ENCODE data around the gene PLA2G4A.
A peak's percentile ranks its signal among the peaks of the same experiment; 100 is the strongest.

PLA2G4A gene

DNA sequence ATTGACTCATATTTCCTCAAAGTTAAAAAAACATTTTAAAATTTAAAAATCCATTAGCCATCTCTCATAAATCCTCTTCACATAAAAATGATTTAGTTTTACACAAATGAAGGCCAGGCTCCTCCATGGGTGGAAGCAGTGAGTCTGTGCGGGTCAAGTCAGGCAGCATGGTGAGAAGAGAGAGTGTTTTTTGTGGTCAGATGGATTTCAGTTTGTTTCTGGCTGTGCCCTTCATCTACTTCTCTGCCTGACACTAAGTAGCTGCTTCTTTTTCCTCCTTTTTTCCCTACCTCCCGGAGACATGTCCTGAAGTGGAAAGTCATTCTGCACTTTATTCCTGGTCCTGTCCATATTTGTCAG lies 10.3 kb downstream of the PLA2G4A start:
- H3K4me3 ChIP-seq (ENCODE audit: low read depth, low read length) = no peak overlapping the region
- peak; percentile 37 for DNase-seq (ENCODE audit: low read depth)
- TF ChIP-seq, protein P1, sequence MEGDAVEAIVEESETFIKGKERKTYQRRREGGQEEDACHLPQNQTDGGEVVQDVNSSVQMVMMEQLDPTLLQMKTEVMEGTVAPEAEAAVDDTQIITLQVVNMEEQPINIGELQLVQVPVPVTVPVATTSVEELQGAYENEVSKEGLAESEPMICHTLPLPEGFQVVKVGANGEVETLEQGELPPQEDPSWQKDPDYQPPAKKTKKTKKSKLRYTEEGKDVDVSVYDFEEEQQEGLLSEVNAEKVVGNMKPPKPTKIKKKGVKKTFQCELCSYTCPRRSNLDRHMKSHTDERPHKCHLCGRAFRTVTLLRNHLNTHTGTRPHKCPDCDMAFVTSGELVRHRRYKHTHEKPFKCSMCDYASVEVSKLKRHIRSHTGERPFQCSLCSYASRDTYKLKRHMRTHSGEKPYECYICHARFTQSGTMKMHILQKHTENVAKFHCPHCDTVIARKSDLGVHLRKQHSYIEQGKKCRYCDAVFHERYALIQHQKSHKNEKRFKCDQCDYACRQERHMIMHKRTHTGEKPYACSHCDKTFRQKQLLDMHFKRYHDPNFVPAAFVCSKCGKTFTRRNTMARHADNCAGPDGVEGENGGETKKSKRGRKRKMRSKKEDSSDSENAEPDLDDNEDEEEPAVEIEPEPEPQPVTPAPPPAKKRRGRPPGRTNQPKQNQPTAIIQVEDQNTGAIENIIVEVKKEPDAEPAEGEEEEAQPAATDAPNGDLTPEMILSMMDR (conservative IDR thresholded peaks at IDR 0.05; ENCODE audit: low read depth, low read length) = no peak

DNA sequence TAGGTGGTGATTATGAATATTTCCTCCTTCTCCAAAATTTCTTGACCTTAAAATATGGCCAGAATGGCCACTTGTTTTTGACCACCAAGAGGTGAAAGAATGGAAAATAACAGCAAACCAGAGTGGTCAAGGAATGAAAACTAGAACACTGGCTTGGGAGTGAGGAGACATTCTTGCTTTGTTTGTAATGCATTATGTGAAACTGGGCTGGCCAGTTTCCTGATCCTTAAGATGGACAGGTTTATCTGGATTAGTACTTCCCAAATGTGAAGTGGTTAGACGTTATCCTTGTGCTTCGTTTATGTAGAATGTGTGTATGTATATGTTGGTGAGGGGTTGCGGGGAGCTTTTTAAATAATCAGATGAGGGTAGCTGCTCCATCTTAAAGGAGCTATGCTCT lies 12.8 kb downstream of the PLA2G4A start:
- no peak overlapping the region for H3K4me3 ChIP-seq (ENCODE audit: low read depth, low read length)
- TF ChIP-seq, protein P1 (conservative IDR thresholded peaks at IDR 0.05; ENCODE audit: low read depth, low read length) = no peak
- DNase-seq (ENCODE audit: low read depth) = peak; percentile 54

DNA sequence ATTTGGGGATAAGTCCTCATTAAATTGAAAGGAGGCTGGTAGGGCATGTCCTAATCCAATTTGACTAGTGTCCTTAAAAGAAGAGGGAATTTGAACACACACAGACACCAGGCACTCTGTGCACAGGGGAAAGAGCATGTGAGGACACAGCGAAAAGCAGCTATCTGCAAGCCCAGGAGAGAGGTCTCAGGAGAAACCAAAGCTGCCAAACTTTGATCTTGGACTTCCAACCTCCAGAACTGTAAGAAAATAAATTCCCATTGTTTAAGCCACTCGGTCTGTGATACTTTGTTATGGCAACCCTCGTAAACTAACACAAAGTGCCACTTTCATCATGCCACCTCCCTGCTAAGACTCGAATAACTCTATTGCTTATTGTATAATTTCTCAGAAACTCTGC lies 13.8 kb downstream of the PLA2G4A start:
- DNase-seq (ENCODE audit: low read depth) = no peak
- TF ChIP-seq, protein P1 (conservative IDR thresholded peaks at IDR 0.05; ENCODE audit: low read depth, low read length) = no peak
- no peak overlapping the region for H3K4me3 ChIP-seq (ENCODE audit: low read depth, low read length)

DNA sequence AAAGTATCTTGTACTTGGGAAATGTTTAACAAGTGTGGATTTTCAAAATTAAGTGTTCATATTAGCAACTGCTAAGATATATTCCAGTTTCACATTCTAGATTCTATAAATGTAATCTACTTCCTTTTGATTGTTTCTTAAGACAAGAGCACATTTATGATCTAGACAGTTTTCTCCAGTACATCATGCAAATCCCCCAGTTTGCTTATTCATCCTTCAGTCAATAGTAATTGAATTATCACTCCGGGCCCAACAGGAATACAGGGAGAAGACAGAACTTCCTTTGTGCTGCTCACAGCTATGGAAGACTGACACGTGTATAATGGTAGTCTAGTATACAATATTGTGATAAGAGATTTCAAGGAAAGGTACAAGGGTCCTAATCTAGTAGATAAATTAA lies 14.5 kb downstream of the PLA2G4A start:
- H3K4me3 ChIP-seq (ENCODE audit: low read depth, low read length) = no peak overlapping the region
- TF ChIP-seq, protein P1 (conservative IDR thresholded peaks at IDR 0.05; ENCODE audit: low read depth, low read length) = no peak
- no peak for DNase-seq (ENCODE audit: low read depth)

DNA sequence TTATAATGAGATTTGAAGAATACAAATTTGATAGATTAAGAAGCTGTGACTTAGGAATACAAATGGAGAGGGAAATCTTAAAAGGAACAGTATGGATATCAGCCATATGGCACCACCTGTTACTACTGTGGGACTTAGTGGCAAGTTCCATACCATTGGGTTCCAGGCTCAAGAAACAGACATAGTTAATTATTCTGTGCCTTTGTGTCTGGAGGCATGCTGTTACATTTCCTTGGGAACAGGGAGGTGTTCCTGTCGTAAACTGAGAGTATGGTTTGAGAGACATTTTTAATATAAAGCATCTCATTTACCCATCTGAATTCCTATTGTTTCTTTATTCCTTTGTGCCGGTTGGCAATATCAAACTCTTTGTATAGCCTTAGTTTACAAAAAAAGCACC lies 15.2 kb downstream of the PLA2G4A start:
- DNase-seq (ENCODE audit: low read depth) = no peak
- TF ChIP-seq, protein P1 (conservative IDR thresholded peaks at IDR 0.05; ENCODE audit: low read depth, low read length) = no peak
- H3K4me3 ChIP-seq (ENCODE audit: low read depth, low read length) = no peak overlapping the region

DNA sequence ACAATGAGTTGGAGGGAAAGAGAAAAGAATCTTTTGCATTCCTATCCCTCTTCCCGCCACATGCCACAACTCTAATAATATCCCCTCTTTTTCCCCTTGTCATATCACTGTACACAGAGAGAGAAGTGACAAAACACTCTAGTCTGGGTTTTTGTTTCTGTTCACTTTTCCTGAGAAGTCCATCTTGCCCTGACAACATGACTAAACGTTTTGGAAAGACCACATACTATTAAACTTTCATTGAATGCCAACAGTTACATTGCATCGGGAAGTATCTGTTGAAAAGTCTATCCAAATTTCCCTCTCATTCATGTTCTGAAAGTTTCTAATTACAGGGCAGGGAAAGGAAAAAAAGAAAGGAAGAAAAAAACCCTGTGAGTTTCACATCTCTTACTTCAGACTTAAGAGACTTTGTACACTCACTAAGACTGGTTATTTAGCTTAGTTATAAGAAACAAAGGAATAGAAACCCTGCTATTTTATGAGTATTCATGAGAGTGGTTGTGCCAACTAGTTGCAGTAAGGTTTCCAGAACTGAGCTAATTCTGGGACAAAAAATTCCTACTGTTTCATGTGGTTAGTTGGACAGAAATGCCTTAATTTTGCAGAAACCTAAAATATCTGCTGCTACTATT lies 16.9 kb downstream of the PLA2G4A start:
- no peak for DNase-seq (ENCODE audit: low read depth)
- TF ChIP-seq, protein P1 (conservative IDR thresholded peaks at IDR 0.05; ENCODE audit: low read depth, low read length) = no peak
- H3K4me3 ChIP-seq (ENCODE audit: low read depth, low read length) = no peak overlapping the region

DNA sequence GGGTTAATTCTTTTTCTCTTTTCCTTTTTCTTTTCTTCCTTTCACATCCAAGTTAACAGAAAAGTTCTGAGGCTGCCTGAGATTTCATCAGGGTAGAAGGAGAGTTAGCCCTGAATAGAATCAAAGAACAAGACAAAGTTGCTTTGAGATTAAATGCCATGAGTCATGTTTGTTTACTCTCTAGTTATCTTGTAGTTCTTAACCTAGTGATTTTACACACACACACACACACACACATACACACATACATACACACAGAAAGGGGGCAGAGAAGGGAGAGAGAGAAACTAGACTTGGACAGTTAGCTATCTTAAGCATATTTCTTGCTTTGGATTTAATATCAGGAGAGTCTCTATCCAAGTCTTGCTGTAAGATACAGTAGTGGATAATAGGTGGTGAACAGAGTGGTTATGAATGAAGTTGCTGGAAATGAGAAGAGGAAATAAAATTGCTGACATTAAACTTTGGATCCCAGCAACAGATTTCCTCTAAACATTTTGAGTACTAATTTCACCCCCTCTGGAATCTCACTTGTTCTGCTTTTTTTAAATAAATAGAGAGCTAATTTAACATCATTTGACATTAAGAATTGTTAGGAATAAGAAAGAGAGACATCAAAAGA lies 19.9 kb downstream of the PLA2G4A start:
- H3K4me3 ChIP-seq (ENCODE audit: low read depth, low read length) = no peak overlapping the region
- peak; percentile 35 for DNase-seq (ENCODE audit: low read depth)
- TF ChIP-seq, protein P1 (conservative IDR thresholded peaks at IDR 0.05; ENCODE audit: low read depth, low read length) = no peak
